Measurements from ENCODE around the gene PTPN13.

- TF ChIP-seq, protein P1, sequence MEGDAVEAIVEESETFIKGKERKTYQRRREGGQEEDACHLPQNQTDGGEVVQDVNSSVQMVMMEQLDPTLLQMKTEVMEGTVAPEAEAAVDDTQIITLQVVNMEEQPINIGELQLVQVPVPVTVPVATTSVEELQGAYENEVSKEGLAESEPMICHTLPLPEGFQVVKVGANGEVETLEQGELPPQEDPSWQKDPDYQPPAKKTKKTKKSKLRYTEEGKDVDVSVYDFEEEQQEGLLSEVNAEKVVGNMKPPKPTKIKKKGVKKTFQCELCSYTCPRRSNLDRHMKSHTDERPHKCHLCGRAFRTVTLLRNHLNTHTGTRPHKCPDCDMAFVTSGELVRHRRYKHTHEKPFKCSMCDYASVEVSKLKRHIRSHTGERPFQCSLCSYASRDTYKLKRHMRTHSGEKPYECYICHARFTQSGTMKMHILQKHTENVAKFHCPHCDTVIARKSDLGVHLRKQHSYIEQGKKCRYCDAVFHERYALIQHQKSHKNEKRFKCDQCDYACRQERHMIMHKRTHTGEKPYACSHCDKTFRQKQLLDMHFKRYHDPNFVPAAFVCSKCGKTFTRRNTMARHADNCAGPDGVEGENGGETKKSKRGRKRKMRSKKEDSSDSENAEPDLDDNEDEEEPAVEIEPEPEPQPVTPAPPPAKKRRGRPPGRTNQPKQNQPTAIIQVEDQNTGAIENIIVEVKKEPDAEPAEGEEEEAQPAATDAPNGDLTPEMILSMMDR (conservative IDR thresholded peaks at IDR 0.05; ENCODE audit: low read depth, low read length), result no peak
- TF ChIP-seq EZH2 (IDR thresholded peaks at IDR 0.05; ENCODE audit: low read length, unreplicated experiment), result no peak
Observed at GRCh38 chr4:86704601-86705000, 110.5 kb downstream of the PTPN13 start.
